Neural cell (in vitro differentiated cells): ENCODE results near the gene TTC39B.

ENCODE experiments used
- CTCF ChIP-seq: fragments of 450-650 bp; IDR thresholded peaks from 2 replicates; pipeline ENCODE4 v1.5.1; 2014; ENCODE audit warnings: antibody characterized with exemption, mild to moderate bottlenecking, moderate library complexity; ENCODE audit not compliant: poor library complexity, severe bottlenecking
- RAD21 ChIP-seq: fragments of 450-650 bp; conservative IDR thresholded peaks from 2 replicates; pipeline ENCODE4 v1.6.1; 2014; ENCODE audit warnings: antibody characterized with exemption, mild to moderate bottlenecking, moderate library complexity

GRCh38 chr9:15140051-15140450, 167.0 kb downstream of the TTC39B start:
- TF ChIP-seq RAD21 (no peak), CTCF (no peak)
